Measurements from ENCODE around the gene MISP3.

Gene MISP3

GRCh38 chr19:14097532-14098151 is 25.1 kb downstream of the MISP3 start:
- Histone ChIP-seq H3K4me3 (ENCODE audit: low read length) (no peak overlapping the region), H3K9me3 (ENCODE audit: control insufficient read depth, low read depth, low read length) (peaks cover 9% of the 10 kb centered on the region), H3K27me3 (ENCODE audit: control insufficient read depth, insufficient read depth, low read length) (no peaks in the 10 kb centered on the region), H3K9ac (ENCODE audit: low read length) (no peak overlapping the region), H3K36me3 (ENCODE audit: control insufficient read depth, low read depth, low read length) (peaks cover 6% of the 10 kb centered on the region), H3K27ac (ENCODE audit: low read length) (no peak overlapping the region), H3K4me1 (ENCODE audit: control insufficient read depth, low read depth, low read length) (no peaks in the 10 kb centered on the region)

DNA sequence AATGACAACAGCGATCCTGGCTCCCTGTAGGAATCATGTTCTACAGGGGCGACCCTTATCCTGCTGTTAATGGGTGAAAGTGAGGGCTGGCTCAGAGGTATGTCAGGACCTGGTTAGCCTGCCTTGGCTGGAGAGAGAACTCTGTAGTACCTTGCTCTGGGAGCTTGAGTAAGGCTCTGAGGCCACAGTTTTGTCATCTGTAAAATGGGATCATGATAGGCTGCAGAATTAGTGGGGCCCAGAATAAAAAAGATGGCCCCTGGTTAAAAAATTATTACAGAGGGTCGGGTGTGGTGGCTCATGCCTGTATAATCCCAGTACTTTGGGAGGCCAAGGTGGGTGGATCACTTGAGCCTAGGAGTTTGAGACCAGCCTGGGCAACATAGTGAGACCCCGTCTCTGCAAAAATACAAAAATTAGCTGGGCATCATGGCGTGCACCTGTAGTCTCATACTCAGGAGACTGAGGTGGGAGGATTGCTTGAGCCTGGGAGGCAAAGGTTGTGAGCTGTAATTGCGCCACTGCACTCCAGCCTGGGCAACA is 28.5 kb downstream of the MISP3 start:
- Histone ChIP-seq H3K27me3 (ENCODE audit: control insufficient read depth, insufficient read depth, low read length) (no peaks in the 10 kb centered on the region), H3K9me3 (ENCODE audit: control insufficient read depth, low read depth, low read length) (no peaks in the 10 kb centered on the region), H3K36me3 (ENCODE audit: control insufficient read depth, low read depth, low read length) (peaks cover 6% of the 10 kb centered on the region), H3K9ac (ENCODE audit: low read length) (no peak overlapping the region), H3K4me1 (ENCODE audit: control insufficient read depth, low read depth, low read length) (no peaks in the 10 kb centered on the region), H3K4me3 (ENCODE audit: low read length) (no peak overlapping the region), H3K27ac (ENCODE audit: low read length) (no peak overlapping the region)

DNA sequence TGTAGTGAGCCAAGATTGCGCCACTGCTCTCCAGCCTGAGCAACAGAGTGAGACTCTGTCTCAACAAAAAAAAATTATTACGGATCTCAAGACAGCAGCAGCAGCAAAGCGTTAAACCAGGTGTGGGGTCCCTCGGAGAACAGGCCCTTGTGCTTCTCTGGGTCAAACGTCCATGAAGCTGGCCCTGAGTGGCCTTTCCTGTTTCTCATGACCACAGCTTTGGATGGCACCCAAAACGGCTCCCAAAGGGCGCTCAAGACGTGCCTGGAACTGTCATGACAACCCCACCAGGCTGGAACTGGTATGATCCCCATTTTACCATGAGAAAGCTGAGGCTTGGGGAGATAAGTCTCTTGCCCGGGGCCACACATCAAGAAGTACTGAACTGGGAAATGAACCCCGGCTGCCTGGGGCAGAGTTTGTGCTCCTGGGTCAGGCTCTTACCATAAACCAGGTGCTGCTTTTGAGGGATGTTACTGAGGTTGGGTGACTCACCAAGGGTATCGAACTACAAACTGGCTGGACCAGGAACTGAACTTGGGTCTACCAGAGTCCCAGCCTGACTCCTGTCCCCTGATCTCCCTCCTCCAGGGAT is 29.6 kb downstream of the MISP3 start:
- no peak overlapping the region for H3K9ac ChIP-seq (ENCODE audit: low read length)
- no peaks in the 10 kb centered on the region for H3K9me3 ChIP-seq (ENCODE audit: control insufficient read depth, low read depth, low read length)
- H3K27me3 ChIP-seq (ENCODE audit: control insufficient read depth, insufficient read depth, low read length): no peaks in the 10 kb centered on the region
- H3K4me1 ChIP-seq (ENCODE audit: control insufficient read depth, low read depth, low read length): no peaks in the 10 kb centered on the region
- H3K27ac ChIP-seq (ENCODE audit: low read length): no peak overlapping the region
- H3K36me3 ChIP-seq (ENCODE audit: control insufficient read depth, low read depth, low read length): peaks cover 3% of the 10 kb centered on the region
- H3K4me3 ChIP-seq (ENCODE audit: low read length): no peak overlapping the region

DNA sequence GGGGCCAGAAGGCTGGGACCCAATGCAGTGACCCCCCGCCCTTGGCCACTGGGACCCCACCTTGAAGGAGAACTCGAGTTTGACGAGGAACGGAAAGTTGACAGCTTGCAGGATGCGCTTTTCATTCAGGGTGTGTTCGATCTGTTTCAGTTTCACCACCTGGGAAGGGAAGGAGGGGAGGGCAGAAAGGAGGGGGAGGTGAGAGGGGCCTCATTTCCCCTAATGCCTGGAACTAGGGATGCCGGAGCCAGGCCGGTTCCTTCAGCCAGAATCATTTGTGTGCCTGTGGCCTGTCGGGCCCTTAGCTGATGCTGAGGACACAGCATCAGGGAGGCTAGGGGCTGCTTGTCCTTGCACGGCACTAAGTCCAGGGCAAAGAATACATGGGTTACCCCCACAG is 30.2 kb downstream of the MISP3 start:
- peaks cover 3% of the 10 kb centered on the region for H3K36me3 ChIP-seq (ENCODE audit: control insufficient read depth, low read depth, low read length)
- H3K4me3 ChIP-seq (ENCODE audit: low read length): no peak overlapping the region
- no peaks in the 10 kb centered on the region for H3K9me3 ChIP-seq (ENCODE audit: control insufficient read depth, low read depth, low read length)
- H3K27me3 ChIP-seq (ENCODE audit: control insufficient read depth, insufficient read depth, low read length): no peaks in the 10 kb centered on the region
- H3K4me1 ChIP-seq (ENCODE audit: control insufficient read depth, low read depth, low read length): no peaks in the 10 kb centered on the region
- no peak overlapping the region for H3K27ac ChIP-seq (ENCODE audit: low read length)
- no peak overlapping the region for H3K9ac ChIP-seq (ENCODE audit: low read length)

- Histone ChIP-seq H3K27ac (ENCODE audit: low read length) (no peak overlapping the region), H3K27me3 (ENCODE audit: control insufficient read depth, insufficient read depth, low read length) (no peaks in the 10 kb centered on the region), H3K4me1 (ENCODE audit: control insufficient read depth, low read depth, low read length) (no peaks in the 10 kb centered on the region), H3K4me3 (ENCODE audit: low read length) (no peak overlapping the region), H3K36me3 (ENCODE audit: control insufficient read depth, low read depth, low read length) (peaks cover 3% of the 10 kb centered on the region), H3K9ac (ENCODE audit: low read length) (no peak overlapping the region), H3K9me3 (ENCODE audit: control insufficient read depth, low read depth, low read length) (no peaks in the 10 kb centered on the region)
These were observed 30.7 kb downstream of the MISP3 start for GRCh38 chr19:14103310-14103709.

DNA sequence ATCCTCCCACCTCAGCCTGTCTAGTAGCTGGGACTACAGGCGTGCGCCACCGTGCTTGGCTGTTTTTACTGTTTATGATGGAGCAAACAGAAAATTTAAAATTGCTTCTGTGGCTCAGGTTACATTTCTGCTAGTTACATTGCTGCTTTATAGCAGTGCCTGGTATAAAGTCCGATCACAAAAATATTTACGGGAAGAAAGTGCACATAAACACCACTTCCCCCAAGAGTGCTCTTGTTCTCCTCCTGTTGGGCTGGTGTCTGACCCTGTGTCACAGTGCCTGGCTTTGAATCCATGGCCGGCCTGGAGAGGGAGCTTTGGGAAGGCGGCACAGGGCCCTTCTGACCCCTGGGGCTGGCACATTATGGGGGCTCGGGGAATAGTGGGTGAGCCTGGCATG is 33.1 kb downstream of the MISP3 start:
- Histone ChIP-seq H3K27ac (ENCODE audit: low read length) (no peak overlapping the region), H3K9ac (ENCODE audit: low read length) (no peak overlapping the region), H3K9me3 (ENCODE audit: control insufficient read depth, low read depth, low read length) (no peaks in the 10 kb centered on the region), H3K27me3 (ENCODE audit: control insufficient read depth, insufficient read depth, low read length) (no peaks in the 10 kb centered on the region), H3K36me3 (ENCODE audit: control insufficient read depth, low read depth, low read length) (peaks cover 3% of the 10 kb centered on the region), H3K4me3 (ENCODE audit: low read length) (no peak overlapping the region), H3K4me1 (ENCODE audit: control insufficient read depth, low read depth, low read length) (no peaks in the 10 kb centered on the region)

GRCh38 chr19:14106840-14107239 is 34.3 kb downstream of the MISP3 start:
- Histone ChIP-seq H3K9me3 (ENCODE audit: control insufficient read depth, low read depth, low read length) (no peaks in the 10 kb centered on the region), H3K4me3 (ENCODE audit: low read length) (no peak overlapping the region), H3K4me1 (ENCODE audit: control insufficient read depth, low read depth, low read length) (no peaks in the 10 kb centered on the region), H3K36me3 (ENCODE audit: control insufficient read depth, low read depth, low read length) (no peaks in the 10 kb centered on the region), H3K27me3 (ENCODE audit: control insufficient read depth, insufficient read depth, low read length) (no peaks in the 10 kb centered on the region), H3K9ac (ENCODE audit: low read length) (no peak overlapping the region), H3K27ac (ENCODE audit: low read length) (no peak overlapping the region)

- H3K9me3 ChIP-seq (ENCODE audit: control insufficient read depth, low read depth, low read length): no peaks in the 10 kb centered on the region
- no peak overlapping the region for H3K27ac ChIP-seq (ENCODE audit: low read length)
- peaks cover 6% of the 10 kb centered on the region for H3K4me1 ChIP-seq (ENCODE audit: control insufficient read depth, low read depth, low read length)
- no peak overlapping the region for H3K4me3 ChIP-seq (ENCODE audit: low read length)
- no peaks in the 10 kb centered on the region for H3K36me3 ChIP-seq (ENCODE audit: control insufficient read depth, low read depth, low read length)
- no peak overlapping the region for H3K9ac ChIP-seq (ENCODE audit: low read length)
- H3K27me3 ChIP-seq (ENCODE audit: control insufficient read depth, insufficient read depth, low read length): no peaks in the 10 kb centered on the region
These were observed 35.2 kb downstream of the MISP3 start for GRCh38 chr19:14107581-14108461.

DNA sequence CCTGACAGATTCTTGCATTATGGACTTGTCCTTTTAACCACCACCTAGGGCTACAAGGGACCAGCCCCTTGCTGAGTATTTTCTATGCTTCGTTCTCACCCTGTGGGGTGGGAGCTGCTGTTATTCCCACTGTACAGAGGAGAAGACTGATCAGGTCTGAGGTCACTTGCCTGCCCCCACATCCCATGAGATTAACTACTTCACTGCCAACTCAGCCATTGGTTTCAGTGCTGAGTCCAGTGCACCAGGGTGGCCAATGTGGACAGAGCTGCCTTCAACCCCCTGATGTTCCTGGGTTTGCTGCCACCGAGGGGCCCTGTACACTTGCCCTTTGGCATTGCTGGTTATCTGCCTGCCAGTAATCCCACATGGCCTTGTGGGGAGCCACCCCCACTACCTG is 38.1 kb downstream of the MISP3 start:
- no peaks in the 10 kb centered on the region for H3K27me3 ChIP-seq (ENCODE audit: control insufficient read depth, insufficient read depth, low read length)
- H3K4me3 ChIP-seq (ENCODE audit: low read length): no peak overlapping the region
- no peaks in the 10 kb centered on the region for H3K36me3 ChIP-seq (ENCODE audit: control insufficient read depth, low read depth, low read length)
- no peak overlapping the region for H3K9ac ChIP-seq (ENCODE audit: low read length)
- H3K27ac ChIP-seq (ENCODE audit: low read length): no peak overlapping the region
- no peaks in the 10 kb centered on the region for H3K9me3 ChIP-seq (ENCODE audit: control insufficient read depth, low read depth, low read length)
- H3K4me1 ChIP-seq (ENCODE audit: control insufficient read depth, low read depth, low read length): peaks cover 11% of the 10 kb centered on the region

DNA sequence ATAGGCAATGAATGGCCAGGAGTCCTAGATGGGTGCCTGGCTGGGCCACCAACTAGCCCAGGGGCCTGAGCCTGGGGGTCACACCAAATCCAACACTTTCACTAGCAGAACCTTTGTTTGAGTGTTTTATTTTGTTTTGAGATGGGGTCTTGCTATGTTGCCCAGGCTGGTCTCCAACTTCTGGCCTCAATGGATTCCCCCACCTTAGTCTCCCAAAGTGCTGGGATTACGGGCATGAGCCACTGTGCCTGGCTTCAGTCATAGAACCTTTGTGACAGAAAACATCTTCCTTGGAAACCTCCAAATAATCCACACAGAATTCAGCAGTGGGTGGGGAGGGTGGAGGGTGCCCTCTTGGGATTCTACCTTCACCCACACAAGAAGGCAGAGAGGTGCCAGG is 38.9 kb downstream of the MISP3 start:
- Histone ChIP-seq H3K9ac (ENCODE audit: low read length) (no peak overlapping the region), H3K4me1 (ENCODE audit: control insufficient read depth, low read depth, low read length) (peaks cover 11% of the 10 kb centered on the region), H3K36me3 (ENCODE audit: control insufficient read depth, low read depth, low read length) (no peaks in the 10 kb centered on the region), H3K9me3 (ENCODE audit: control insufficient read depth, low read depth, low read length) (no peaks in the 10 kb centered on the region), H3K4me3 (ENCODE audit: low read length) (no peak overlapping the region), H3K27ac (ENCODE audit: low read length) (no peak overlapping the region), H3K27me3 (ENCODE audit: control insufficient read depth, insufficient read depth, low read length) (no peaks in the 10 kb centered on the region)

- Histone ChIP-seq H3K36me3 (ENCODE audit: control insufficient read depth, low read depth, low read length) (no peaks in the 10 kb centered on the region), H3K27ac (ENCODE audit: low read length) (no peak overlapping the region), H3K4me3 (ENCODE audit: low read length) (no peak overlapping the region), H3K9ac (ENCODE audit: low read length) (no peak overlapping the region), H3K27me3 (ENCODE audit: control insufficient read depth, insufficient read depth, low read length) (no peaks in the 10 kb centered on the region), H3K4me1 (ENCODE audit: control insufficient read depth, low read depth, low read length) (peaks cover 11% of the 10 kb centered on the region), H3K9me3 (ENCODE audit: control insufficient read depth, low read depth, low read length) (no peaks in the 10 kb centered on the region)
These were observed 39.6 kb downstream of the MISP3 start for GRCh38 chr19:14112051-14112808.
